ENCODE data around the gene TWNK.

- no peak for TF ChIP-seq SMC3 (IDR thresholded peaks at IDR 0.05)
- no peak for TF ChIP-seq KDM5A (IDR thresholded peaks at IDR 0.05)
- TF ChIP-seq CTCF (IDR thresholded peaks at IDR 0.05), result no peak
- no peak for TF ChIP-seq NFE2L2 (conservative IDR thresholded peaks at IDR 0.05; ENCODE audit: low read length)
- TF ChIP-seq MYC (IDR thresholded peaks at IDR 0.05; ENCODE audit: borderline replicate concordance, low read length), result no peak
- no peak for TF ChIP-seq HDAC2 (IDR thresholded peaks at IDR 0.05)
- TF ChIP-seq ZFP36 (IDR thresholded peaks at IDR 0.05; ENCODE audit: borderline replicate concordance, partially characterized antibody), result no peak
- TF ChIP-seq RCOR1 (IDR thresholded peaks at IDR 0.05; ENCODE audit: low read depth, low read length), result no peak
- TF ChIP-seq ZNF302 (CRISPR knock-in tag; IDR thresholded peaks at IDR 0.05), result no peak
- TF ChIP-seq POLR2AphosphoS2 (conservative IDR thresholded peaks at IDR 0.05; ENCODE audit: low read length), result no peak
Observed at GRCh38 chr10:100983868-100984671, 3.3 kb upstream of the TWNK start.

Data from A549 (cell line).